ENCODE data around the gene CSNK1G3. TPM values are rescaled to one million over a fixed set of nuclear protein-coding genes. Genes with fewer than 3 reads are reported as not detected.

The CSNK1G3 gene
- total RNA-seq, 1 donor: 91.2 TPM

- Histone ChIP-seq H3K27me3 (ENCODE audit: insufficient read depth, low read length) (no peaks in the 10 kb centered on the region), H3K4me3 (ENCODE audit: insufficient read depth, low read length) (no peak overlapping the region), H3K4me1 (ENCODE audit: insufficient read depth, low read length) (no peaks in the 10 kb centered on the region), H3K79me2 (ENCODE audit: insufficient read depth, low read length) (no peaks in the 10 kb centered on the region), H2AFZ (ENCODE audit: low read length) (no peak overlapping the region), H3K9me3 (ENCODE audit: low read depth, low read length) (no peaks in the 10 kb centered on the region), H3K4me2 (ENCODE audit: insufficient read depth, low read length) (no peak overlapping the region), H3K36me3 (ENCODE audit: insufficient read depth, low read length) (peaks cover 8% of the 10 kb centered on the region), H3K27ac (ENCODE audit: low read depth, low read length) (no peak overlapping the region), H4K20me1 (ENCODE audit: insufficient read depth, low read length) (no peaks in the 10 kb centered on the region)
- TF ChIP-seq CTCF (IDR thresholded peaks at IDR 0.05; ENCODE audit: extremely low read depth, low read depth, low read length): no peak
- no peak for DNase-seq (ENCODE audit: insufficient read length, low spot score, missing footprints)
These were observed 87.2 kb downstream of the CSNK1G3 start for GRCh38 chr5:123599171-123599570.

- peaks cover 8% of the 10 kb centered on the region for H3K36me3 ChIP-seq (ENCODE audit: insufficient read depth, low read length)
These were observed 89.6 kb downstream of the CSNK1G3 start for GRCh38 chr5:123601610-123602009.

GRCh38 chr5:123605822-123606221 is 93.8 kb downstream of the CSNK1G3 start:
- no peak overlapping the region for H3K27ac ChIP-seq (ENCODE audit: low read depth, low read length)
- no peaks in the 10 kb centered on the region for H3K27me3 ChIP-seq (ENCODE audit: insufficient read depth, low read length)
- H4K20me1 ChIP-seq (ENCODE audit: insufficient read depth, low read length): no peaks in the 10 kb centered on the region
- no peak for DNase-seq (ENCODE audit: insufficient read length, low spot score, missing footprints)
- no peaks in the 10 kb centered on the region for H3K79me2 ChIP-seq (ENCODE audit: insufficient read depth, low read length)
- H3K4me1 ChIP-seq (ENCODE audit: insufficient read depth, low read length): no peaks in the 10 kb centered on the region
- H3K9me3 ChIP-seq (ENCODE audit: low read depth, low read length): no peaks in the 10 kb centered on the region
- H3K36me3 ChIP-seq (ENCODE audit: insufficient read depth, low read length): peaks cover 10% of the 10 kb centered on the region
- H3K4me2 ChIP-seq (ENCODE audit: insufficient read depth, low read length): no peak overlapping the region
- H2AFZ ChIP-seq (ENCODE audit: low read length): no peak overlapping the region
- H3K4me3 ChIP-seq (ENCODE audit: insufficient read depth, low read length): no peak overlapping the region
- no peak for TF ChIP-seq CTCF (IDR thresholded peaks at IDR 0.05; ENCODE audit: extremely low read depth, low read depth, low read length)

More at GRCh38 chr5:123601610-123602009, 89.6 kb downstream of the CSNK1G3 start:
- Histone ChIP-seq H3K27me3 (ENCODE audit: insufficient read depth, low read length) (no peaks in the 10 kb centered on the region), H2AFZ (ENCODE audit: low read length) (no peak overlapping the region), H3K27ac (ENCODE audit: low read depth, low read length) (no peak overlapping the region), H3K79me2 (ENCODE audit: insufficient read depth, low read length) (no peaks in the 10 kb centered on the region), H3K4me1 (ENCODE audit: insufficient read depth, low read length) (no peaks in the 10 kb centered on the region), H3K4me3 (ENCODE audit: insufficient read depth, low read length) (no peak overlapping the region), H3K9me3 (ENCODE audit: low read depth, low read length) (no peaks in the 10 kb centered on the region), H4K20me1 (ENCODE audit: insufficient read depth, low read length) (no peaks in the 10 kb centered on the region), H3K4me2 (ENCODE audit: insufficient read depth, low read length) (no peak overlapping the region)
- TF ChIP-seq CTCF (IDR thresholded peaks at IDR 0.05; ENCODE audit: extremely low read depth, low read depth, low read length): no peak
- DNase-seq (ENCODE audit: insufficient read length, low spot score, missing footprints): no peak

GRCh38 chr5:123610209-123610608 is 98.2 kb downstream of the CSNK1G3 start:
- Histone ChIP-seq H3K27ac (ENCODE audit: low read depth, low read length) (no peak overlapping the region), H3K79me2 (ENCODE audit: insufficient read depth, low read length) (no peaks in the 10 kb centered on the region), H3K4me1 (ENCODE audit: insufficient read depth, low read length) (no peaks in the 10 kb centered on the region), H4K20me1 (ENCODE audit: insufficient read depth, low read length) (no peaks in the 10 kb centered on the region), H3K36me3 (ENCODE audit: insufficient read depth, low read length) (peaks cover 9% of the 10 kb centered on the region), H2AFZ (ENCODE audit: low read length) (no peak overlapping the region), H3K4me3 (ENCODE audit: insufficient read depth, low read length) (no peak overlapping the region), H3K27me3 (ENCODE audit: insufficient read depth, low read length) (no peaks in the 10 kb centered on the region), H3K4me2 (ENCODE audit: insufficient read depth, low read length) (no peak overlapping the region), H3K9me3 (ENCODE audit: low read depth, low read length) (no peaks in the 10 kb centered on the region)
- no peak for TF ChIP-seq CTCF (IDR thresholded peaks at IDR 0.05; ENCODE audit: extremely low read depth, low read depth, low read length)
- no peak for DNase-seq (ENCODE audit: insufficient read length, low spot score, missing footprints)
